Transverse colon (tissue), 4 donors: ENCODE results near the gene FAM107B.

Experiments used
- CTCF ChIP-seq, 5 experiments: fragments of 200-600 bp in 3 of 5; fragments of 450-650 bp in 2 of 5; sonication (generic) in 3 of 5; IDR thresholded peaks; 1 replicate in 2 of 5; 2 replicates in 3 of 5; pipeline ENCODE4 v1.5.1; 2016 to 2017; ENCODE audit warnings: antibody characterized with exemption in 5 of 5, inconsistent platforms in 3 of 5, mild to moderate bottlenecking in 2 of 5, moderate library complexity in 1 of 5
- EP300 ChIP-seq: sonication (generic); formaldehyde crosslinking; IDR thresholded peaks from one replicate; pipeline ENCODE4 v1.6.1; 2017; ENCODE audit warnings: antibody characterized with exemption, low read depth
- POLR2A ChIP-seq: fragments of 450-650 bp; IDR thresholded peaks from one replicate; pipeline ENCODE4 v1.6.1; 2016; ENCODE audit warnings: antibody characterized with exemption, mild to moderate bottlenecking, moderate library complexity
- POLR2AphosphoS5 ChIP-seq, 3 donors: sonication (generic); formaldehyde crosslinking; IDR thresholded peaks; one replicate each; pipeline ENCODE4 v1.6.1; 2016; ENCODE audit warnings: antibody characterized with exemption in 3 of 3

GRCh38 chr10:14758451-14758850 is 16.2 kb downstream of the FAM107B start:
- TF ChIP-seq CTCF (IDR thresholded peaks at IDR 0.05): no peak
- TF ChIP-seq EP300: no peak
- no peak for TF ChIP-seq POLR2A
- TF ChIP-seq POLR2AphosphoS5 (IDR thresholded peaks at IDR 0.05): no peak
